Activated T-cell treated with anti-CD3 and anti-CD28 coated beads for 24 hours (primary cell): ENCODE measurements around the gene MSH6.
A peak's percentile ranks its signal among the peaks of the same experiment; 100 is the strongest.

ENCODE experiments used
- DNase-seq: peaks from one replicate; pipeline ENCODE4 v3.0.0-alpha.2; 2020; ENCODE audit warnings: low read depth

Gene MSH6, protein sequence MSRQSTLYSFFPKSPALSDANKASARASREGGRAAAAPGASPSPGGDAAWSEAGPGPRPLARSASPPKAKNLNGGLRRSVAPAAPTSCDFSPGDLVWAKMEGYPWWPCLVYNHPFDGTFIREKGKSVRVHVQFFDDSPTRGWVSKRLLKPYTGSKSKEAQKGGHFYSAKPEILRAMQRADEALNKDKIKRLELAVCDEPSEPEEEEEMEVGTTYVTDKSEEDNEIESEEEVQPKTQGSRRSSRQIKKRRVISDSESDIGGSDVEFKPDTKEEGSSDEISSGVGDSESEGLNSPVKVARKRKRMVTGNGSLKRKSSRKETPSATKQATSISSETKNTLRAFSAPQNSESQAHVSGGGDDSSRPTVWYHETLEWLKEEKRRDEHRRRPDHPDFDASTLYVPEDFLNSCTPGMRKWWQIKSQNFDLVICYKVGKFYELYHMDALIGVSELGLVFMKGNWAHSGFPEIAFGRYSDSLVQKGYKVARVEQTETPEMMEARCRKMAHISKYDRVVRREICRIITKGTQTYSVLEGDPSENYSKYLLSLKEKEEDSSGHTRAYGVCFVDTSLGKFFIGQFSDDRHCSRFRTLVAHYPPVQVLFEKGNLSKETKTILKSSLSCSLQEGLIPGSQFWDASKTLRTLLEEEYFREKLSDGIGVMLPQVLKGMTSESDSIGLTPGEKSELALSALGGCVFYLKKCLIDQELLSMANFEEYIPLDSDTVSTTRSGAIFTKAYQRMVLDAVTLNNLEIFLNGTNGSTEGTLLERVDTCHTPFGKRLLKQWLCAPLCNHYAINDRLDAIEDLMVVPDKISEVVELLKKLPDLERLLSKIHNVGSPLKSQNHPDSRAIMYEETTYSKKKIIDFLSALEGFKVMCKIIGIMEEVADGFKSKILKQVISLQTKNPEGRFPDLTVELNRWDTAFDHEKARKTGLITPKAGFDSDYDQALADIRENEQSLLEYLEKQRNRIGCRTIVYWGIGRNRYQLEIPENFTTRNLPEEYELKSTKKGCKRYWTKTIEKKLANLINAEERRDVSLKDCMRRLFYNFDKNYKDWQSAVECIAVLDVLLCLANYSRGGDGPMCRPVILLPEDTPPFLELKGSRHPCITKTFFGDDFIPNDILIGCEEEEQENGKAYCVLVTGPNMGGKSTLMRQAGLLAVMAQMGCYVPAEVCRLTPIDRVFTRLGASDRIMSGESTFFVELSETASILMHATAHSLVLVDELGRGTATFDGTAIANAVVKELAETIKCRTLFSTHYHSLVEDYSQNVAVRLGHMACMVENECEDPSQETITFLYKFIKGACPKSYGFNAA (N-terminal part only)

DNA sequence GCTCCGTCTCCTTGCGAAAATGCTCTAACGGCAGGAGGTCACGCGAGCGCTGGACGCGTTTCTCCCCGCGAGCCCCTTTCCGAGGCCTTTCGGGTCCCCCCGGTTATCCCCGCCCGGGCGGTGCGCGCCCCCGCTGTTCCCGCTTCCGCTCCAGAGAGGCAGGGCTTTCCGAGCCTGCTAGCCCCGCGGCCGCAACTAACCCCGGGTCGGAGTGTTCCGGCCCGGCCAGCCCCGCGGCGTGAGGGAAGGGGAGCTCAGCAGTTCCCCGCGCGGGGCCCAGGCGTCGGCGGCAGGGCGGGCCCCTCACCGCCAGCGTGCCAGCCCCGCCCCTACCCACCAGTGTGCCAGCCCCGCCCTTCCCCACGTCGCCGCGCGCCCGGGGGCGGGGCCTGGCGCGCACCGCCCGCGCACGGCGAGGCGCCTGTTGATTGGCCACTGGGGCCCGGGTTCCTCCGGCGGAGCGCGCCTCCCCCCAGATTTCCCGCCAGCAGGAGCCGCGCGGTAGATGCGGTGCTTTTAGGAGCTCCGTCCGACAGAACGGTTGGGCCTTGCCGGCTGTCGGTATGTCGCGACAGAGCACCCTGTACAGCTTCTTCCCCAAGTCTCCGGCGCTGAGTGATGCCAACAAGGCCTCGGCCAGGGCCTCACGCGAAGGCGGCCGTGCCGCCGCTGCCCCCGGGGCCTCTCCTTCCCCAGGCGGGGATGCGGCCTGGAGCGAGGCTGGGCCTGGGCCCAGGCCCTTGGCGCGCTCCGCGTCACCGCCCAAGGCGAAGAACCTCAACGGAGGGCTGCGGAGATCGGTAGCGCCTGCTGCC, at the start of gene MSH6:
Gene MSH6, plus strand, starts transcription at position 475 of the 815 bp plus-strand sequence. Its CDS starts 89 bp downstream, at position 564.
- peak; percentile 87 for DNase-seq

DNA sequence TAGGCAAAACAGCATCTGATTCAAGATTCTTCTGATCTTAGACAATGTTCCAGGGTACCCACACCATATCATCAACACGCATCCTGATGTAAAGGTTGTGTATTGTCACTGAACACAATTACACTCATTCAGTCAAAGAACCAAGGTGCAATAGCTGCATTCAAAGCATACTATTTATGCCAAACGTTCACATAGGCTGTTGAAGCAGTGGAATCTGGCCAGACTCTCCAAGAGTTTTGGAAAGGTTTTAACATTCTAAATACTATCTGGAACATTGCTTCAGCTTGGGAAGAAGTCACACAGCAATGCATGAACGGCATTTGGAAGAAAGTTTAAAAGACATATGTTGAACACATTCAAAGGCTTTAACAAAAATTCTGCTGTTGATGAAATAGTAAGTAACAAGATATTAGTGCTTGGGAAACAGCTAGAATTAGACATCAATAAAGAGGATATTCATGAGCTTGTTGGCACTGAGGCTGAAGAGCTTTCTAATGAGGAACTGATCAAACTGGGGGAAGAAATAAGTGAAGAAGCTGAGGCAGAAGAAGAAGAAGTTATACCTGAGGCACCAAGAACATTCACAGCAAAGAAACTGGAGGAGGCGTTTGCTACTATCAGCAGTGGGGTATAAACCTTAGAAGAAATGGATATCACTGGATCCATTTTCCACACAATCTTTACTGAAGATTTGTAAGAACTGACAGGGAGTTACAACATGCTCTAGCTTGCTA, 47.6 kb upstream of the MSH6 start:
- no peak for DNase-seq

DNA sequence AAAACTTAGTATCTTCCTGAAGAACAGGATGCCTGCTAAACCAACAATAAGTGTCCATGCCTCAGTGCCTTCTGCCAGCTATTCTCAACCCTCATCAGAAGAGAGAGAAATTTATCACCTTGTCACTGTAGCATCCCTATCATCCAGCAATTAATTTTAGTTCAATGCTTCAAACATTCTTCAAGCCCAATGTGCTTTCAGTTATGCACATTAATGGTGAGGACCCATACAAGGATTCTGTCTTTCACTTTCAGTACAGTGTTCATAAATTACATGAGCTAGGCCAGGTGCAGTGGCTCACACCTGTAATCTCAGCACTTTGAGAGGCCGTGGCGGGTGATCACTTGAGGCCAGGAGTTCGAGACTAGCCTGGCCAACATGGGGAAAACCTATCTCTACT, 47.0 kb upstream of the MSH6 start:
- no peak for DNase-seq

DNA sequence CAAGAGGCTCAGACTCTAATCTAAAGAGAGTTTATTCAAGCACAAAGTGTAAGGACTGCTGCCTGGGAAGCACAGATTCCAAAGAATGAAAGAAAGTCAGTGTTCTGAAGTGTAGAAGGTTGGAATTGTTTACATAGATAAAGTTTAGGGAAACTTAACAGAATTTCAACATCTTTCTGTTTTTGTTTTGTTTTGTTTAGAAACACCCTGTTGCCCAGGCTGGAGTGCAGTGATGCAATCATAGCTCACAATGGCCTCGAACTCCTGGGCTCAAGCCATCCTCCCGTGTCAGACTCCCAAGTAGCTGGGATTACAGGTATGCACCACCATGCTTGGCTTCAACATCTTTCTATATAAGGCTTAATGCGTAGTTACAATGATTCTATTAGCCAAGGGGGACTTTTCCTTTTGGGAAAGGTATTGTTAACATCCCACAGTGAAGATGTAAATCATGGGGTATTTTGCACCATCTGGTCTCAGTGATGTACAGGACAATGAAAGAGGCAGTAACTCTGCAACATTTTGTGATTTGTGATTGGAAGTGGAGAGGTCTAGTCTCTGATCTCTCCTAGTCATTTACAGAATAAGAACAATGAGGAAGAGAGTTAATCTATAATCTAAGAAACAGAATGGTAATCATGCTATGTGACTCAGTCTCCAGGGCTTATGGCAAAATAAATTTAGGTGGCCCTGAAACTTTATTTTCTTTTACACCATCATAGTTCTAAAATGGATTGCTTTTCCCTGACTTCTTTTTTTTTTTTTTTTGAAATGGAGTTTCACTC, 45.6 kb upstream of the MSH6 start:
- no peak for DNase-seq

DNA sequence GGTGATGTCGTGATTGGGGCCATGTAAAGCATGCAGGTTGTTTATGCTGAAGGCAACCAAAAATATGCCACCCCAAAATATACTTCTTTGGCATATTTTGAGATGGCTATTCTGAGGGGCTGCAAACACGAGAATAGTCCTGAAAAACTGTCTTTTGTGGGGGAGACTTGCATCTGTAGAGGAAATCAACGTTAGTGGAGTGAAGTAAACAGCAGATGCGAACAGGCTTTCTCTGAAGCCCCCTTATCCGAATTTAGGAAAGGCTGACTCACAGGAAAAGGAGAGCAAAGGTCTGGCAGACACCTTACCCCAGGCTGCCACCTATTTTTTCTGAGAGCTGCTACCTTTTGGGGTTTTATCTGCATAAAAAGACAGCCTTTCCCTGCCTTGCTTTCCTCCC, 44.6 kb upstream of the MSH6 start:
- DNase-seq, result no peak

DNA sequence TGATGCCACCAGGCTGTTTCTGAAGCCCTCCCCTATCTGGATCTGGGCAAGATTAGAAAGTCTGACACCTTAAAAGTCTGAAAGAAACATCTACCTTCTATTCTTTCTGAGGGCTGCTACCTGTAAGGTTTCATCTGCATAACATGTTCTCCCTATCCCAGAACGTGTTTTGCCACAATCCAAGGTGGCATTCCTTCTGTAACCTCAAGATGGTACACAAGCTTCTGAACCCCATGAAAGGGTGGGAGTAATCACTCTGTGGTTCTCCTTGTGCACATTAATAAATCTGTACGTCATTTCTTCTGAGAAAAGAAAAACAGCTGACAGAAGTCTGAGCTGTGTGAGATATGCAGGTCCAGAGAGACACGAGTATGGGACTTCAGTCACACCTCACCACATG, 41.8 kb upstream of the MSH6 start:
- DNase-seq, result no peak

DNA sequence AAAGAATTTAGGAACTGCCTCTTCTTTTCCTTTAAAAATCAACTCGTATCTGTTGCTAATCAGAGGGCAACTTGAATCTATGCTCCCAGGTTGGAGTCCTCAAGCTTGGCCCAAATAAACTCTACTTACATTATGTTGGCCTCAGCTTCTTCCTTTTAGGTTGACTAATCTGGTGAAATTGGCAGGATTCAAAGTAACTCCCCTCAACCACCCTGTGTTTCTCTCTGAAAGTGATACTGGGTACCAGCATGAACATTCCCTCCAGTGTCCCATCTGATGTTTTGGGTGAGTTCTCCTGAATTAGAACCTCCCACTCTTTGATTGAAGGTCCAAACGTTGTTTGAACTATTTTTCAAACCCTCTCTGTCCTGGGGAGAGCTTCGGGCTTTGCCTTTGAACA, 41.3 kb upstream of the MSH6 start:
- no peak for DNase-seq

DNA sequence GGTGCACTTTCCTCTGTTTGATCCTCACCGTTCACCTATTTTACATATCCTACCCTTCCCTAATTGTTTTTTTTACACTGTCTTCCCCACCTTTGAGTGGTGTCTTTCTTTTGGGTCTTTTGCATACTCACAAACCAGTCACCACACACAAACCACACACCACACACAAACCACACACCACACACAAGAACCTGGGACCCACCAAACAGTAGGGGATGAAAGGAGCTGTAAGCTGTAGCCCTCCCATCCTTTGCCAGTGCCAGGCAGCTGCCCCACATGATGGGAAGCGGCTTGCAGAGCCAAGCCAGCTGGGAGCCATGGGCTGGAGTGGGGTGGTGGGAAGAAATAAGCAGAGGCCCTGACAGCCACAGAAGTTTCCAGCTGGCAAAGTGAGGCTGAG, 38.9 kb upstream of the MSH6 start:
- no peak for DNase-seq

DNA sequence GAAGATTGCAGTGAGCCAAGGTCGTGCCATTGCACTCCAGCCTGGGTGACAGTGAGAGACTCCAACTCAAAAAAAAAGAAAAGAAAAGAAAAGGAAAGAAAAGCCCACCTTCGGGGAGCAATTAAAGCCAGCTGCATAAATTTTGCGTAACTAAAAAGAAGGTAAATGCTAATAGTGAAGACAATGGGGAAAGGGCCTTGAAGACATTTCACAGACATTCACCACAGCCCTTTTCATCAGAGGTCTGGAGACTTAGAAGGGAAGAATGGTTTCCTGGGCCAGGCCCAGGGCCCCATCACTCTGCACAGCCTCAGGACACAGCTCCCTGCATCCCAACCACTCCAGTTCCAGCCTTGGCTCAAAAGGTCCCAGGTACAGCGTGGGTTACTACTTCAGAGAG, 35.1 kb upstream of the MSH6 start:
- DNase-seq, result no peak

DNA sequence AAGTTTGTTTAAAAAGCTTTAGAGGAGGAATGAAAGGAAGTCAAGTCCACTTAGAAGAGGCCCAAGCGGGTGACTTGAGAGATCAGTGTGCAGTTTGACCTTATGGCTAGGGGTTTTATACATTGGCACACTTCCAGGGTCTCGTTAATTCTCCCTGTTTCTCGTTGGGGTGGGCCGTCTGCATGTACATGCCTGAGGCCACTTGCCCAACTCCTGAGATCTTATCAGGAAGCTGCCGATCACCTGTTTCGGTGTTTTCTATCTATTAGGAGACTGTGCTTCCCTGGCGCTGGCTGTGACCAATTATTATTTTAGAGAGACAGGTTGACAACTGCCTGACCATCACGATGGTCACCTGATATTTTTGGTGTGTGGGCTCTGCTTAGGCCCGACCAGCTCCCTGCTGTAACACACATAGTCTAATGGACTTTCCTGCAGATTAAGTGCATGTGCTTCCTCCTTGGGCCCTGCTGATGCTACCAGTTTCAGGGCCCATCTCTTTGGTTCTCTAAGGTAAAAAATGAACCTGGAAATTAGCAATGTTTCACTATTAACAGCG, 31.0 kb upstream of the MSH6 start:
- no peak for DNase-seq

DNA sequence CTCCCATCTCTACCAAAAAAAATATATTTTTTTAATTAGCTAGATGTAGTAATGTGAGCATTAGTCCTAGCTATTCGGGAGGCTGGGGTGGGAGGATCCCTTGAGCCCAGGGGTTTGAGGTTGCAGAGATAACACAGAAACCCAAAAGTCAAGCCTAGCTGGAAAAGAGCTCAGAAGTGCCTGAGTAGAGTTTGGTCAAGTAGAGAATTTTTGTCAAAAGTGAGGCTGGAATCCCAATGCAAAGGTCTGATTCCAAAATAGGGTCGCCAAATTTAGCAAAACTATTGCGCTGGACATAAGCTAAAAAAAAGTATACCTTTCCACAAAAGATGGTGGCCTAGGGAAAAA, 15.5 kb upstream of the MSH6 start:
- DNase-seq, result no peak

DNA sequence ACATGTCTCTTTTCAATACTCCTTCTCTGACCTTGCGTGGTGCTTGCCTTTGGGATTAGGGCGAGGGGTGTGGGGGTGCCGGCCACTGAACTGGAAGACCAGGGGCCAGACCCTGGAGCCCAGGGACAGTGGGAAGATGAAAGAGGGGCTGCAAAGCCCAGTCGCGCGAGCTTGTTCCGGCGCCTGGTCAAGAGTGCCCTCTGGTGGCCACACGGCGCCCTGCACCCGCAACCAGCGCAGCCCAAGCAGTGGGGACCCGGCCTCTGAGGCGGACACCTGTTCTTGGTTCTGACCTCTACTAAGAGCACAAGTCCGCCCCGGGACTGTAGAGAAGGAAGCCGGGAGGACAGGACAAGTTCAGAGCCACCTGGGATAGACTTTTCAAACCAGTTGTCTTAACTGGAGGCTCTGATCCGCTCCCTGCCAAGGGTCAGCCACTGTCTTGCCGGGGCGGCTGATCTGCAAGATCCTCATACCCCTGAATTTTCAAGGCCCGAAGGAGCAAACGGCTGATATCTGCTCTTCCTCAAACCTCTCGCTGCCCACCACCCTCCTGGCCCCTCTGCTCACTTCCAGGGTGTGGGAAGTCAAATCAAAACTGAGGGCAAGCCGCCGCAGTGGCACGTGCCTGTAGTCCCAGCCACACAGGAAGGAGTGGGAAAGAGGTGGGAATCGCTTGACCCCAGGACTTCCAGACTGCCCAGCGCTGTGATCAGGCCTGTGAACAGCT, 14.9 kb upstream of the MSH6 start:
- DNase-seq, result peak; percentile 54

DNA sequence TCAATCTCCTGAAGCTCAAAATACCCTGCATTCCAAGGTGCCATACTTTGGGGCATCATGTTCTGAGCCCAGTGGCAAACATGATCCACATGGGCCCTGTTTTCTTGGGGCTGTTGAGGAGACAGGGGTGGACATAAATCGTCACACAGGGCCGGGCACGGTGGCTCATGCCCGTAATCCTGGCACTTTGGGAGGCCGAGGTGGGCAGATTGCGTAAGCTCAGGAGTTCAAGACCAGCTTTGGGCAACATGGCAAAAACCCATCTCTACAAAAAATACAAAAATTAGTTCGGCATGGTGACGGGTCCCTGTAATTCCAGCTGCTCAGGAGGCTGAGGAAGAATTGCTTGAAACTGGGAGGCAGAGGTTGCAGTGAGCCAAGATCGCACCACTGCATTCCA, 13.6 kb upstream of the MSH6 start:
- DNase-seq, result no peak

DNA sequence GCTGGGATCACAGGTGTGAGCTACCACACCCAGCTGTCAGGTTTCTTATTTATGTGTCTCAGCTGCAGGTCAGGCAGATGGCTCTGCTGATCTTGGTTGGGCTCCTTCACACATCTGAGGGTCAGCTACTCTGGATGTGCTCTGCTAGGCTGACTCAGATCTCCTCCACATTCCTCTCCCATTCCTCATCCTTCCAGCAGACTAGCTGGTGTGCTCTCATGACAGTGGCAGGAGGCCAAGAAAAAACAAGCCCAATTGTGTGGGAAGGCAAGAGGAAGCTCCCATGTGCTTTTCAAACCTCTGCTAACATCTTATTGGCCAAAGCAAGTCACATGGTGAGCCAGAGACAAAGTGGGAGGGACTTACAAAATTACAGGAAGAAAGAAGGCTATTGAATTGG, 11.7 kb upstream of the MSH6 start:
- DNase-seq, result no peak

DNA sequence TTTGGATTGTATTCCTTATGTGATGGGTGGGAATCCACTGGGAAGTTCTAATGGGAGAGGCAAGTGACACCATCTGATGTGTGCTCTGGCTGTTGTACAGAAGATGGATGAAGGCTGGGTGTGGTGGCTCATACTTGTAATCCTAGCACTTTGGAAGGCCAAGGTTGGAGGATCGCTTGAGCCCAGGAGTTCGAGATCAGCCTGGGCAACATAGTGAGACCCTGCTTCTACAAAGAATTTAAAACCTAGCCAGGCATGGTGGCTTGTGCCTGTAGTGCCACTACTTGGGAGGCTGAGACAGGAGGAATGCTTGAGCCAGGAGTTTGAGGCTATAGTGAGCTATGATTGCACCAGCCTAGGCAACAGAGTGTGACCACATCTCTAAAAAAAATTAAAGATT, 10.6 kb upstream of the MSH6 start:
- DNase-seq, result no peak

DNA sequence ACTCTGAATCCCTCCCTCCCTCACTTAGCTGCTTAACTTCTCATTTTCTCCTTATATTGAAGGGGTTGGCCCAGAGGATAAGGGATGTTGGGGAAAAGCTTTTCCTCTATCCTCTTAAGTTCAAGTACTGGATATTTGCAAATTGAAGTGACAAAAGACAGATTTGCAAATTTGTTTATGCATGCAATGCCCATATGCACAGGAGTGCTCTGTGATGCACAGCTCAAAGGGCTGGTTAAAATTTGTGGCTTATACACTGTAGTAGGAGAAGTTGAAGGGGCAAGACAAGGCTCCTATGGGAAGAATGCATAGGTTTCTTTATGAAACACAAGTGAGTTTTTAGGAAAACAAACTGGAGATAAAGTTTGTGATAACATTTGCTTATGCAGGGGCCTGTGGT, 8.4 kb upstream of the MSH6 start:
- DNase-seq, result no peak

DNA sequence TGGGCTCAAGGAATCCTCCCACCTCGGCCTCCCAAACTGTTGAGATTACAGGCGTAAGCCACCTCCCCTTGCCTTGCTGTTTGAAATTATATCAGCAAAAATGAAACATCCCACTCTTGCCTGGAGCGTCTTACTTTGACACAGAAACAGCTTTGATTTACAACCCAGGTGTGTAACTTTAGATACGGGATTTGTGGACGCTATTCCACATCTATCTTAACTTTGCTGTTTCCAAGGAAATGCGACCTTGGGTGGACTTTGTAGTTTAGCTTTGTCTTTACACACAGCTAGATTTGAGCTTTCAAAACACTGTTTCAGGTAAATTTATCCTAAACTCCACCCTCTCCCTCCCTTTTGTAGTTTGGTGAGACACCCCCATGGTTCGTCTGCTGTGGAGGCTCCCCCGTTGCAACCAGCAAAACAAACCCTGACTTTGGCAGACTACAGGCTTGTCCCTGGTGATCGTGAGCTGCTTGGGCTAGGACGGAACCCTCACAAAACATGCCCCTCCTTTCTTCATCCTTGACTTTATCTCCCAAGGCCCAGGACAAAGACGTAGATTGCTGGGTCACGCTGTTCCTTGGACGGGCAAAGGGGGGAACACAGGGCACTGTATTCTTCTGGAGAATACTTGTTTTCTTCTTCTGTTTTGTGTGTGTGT, 5.5 kb upstream of the MSH6 start:
- DNase-seq, result no peak

DNA sequence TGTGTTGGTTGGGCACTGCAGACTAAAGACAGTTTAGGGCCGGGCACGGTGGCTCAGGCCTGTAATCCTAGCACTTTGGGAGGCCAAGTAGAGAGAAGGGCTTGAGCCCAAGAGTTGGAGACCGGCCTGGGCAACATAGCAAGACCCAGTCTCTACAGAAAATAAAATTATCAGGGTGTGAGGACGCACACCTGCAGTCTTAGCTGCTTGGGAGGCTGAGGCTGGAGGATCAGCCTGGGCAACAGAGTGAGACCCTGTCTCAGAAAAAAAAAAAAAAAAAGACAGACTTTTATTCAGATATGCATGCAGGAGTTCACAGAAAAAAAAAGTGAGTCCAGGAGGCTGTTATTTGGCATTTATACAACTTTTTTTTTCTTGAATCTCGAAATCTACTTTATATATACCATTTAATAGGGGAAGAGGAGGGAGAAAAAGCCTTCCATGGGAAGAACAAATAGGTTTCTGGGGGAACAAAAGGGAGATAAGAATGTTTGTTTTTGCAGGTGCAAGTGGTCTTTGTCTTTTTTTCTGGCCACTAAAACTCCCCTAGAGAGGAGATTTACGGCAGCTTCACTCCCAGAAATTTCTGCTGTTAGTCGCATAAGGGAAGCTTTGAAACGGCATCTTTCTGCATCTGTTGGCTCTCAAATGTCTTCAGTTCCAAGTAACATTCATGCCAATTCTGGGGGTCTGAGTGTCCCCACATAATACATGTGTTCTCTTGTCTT, 4.1 kb upstream of the MSH6 start:
- DNase-seq, result no peak
